ENCODE data around the gene UTP25.
"Not testable (repeated sequence)": the region's sequence is repeated elsewhere in the genome, so short reads cannot be mapped to it uniquely, and the experiment has no call there.

The UTP25 gene

GRCh38 chr1:209898271-209898670, 70.5 kb downstream of the UTP25 start:
- DNase-seq (ENCODE audit: low spot score): peak; percentile 0

GRCh38 chr1:209898851-209899250, 71.1 kb downstream of the UTP25 start:
- DNase-seq (ENCODE audit: low spot score): not testable (repeated sequence)

GRCh38 chr1:209899948-209900347, 72.2 kb downstream of the UTP25 start:
- DNase-seq (ENCODE audit: low spot score): peak; percentile 61

GRCh38 chr1:209900734-209901133, 73.0 kb downstream of the UTP25 start:
- peak; percentile 94 for DNase-seq (ENCODE audit: low spot score)

- no peak for DNase-seq (ENCODE audit: low spot score)
These were observed 73.4 kb downstream of the UTP25 start for GRCh38 chr1:209901211-209901610.

- not testable (repeated sequence) for DNase-seq (ENCODE audit: low spot score)
These were observed 77.0 kb downstream of the UTP25 start for GRCh38 chr1:209904774-209905173.
